Ectodermal cell (in vitro differentiated cells): ENCODE data around the gene KRTAP5-2.
"Not testable (repeated sequence)": the region's sequence is repeated elsewhere in the genome, so short reads cannot be mapped to it uniquely, and the experiment has no call there.

Experiments
- H3K27ac ChIP-seq: 2 replicates; pipeline ENCODE4 v1.7.0; 2013; ENCODE audit warnings: mild to moderate bottlenecking, low read depth, low read length; ENCODE audit not compliant: insufficient read depth, poor library complexity, severe bottlenecking
- H3K27me3 ChIP-seq: 2 replicates; pipeline ENCODE4 v1.7.0; 2013; ENCODE audit warnings: mild to moderate bottlenecking, low read length; ENCODE audit not compliant: insufficient read depth, control insufficient read depth, poor library complexity, severe bottlenecking
- H3K36me3 ChIP-seq: one replicate; pipeline ENCODE4 v1.7.0; 2013; ENCODE audit warnings: low read length; ENCODE audit not compliant: control insufficient read depth, insufficient read depth
- H3K4me1 ChIP-seq: one replicate; pipeline ENCODE4 v1.7.0; 2013; ENCODE audit warnings: low read length; ENCODE audit not compliant: control insufficient read depth, insufficient read depth
- H3K4me3 ChIP-seq: 2 replicates; pipeline ENCODE4 v1.7.0; 2013; ENCODE audit warnings: low read depth, low read length, control low read depth; ENCODE audit not compliant: insufficient read depth
- H3K9me3 ChIP-seq: 2 replicates; pipeline ENCODE4 v1.7.0; 2013; ENCODE audit warnings: mild to moderate bottlenecking, low read length, moderate library complexity; ENCODE audit not compliant: control insufficient read depth
- WGBS, 2 experiments: methylation state at CpG; one replicate each; pipeline ENCODE4 v1.1.7; 2013; ENCODE audit warnings: missing lambda C conversion rate in 2 of 2; 5-methylcytosine and 5-hydroxymethylcytosine counted together

KRTAP5-2 gene

DNA sequence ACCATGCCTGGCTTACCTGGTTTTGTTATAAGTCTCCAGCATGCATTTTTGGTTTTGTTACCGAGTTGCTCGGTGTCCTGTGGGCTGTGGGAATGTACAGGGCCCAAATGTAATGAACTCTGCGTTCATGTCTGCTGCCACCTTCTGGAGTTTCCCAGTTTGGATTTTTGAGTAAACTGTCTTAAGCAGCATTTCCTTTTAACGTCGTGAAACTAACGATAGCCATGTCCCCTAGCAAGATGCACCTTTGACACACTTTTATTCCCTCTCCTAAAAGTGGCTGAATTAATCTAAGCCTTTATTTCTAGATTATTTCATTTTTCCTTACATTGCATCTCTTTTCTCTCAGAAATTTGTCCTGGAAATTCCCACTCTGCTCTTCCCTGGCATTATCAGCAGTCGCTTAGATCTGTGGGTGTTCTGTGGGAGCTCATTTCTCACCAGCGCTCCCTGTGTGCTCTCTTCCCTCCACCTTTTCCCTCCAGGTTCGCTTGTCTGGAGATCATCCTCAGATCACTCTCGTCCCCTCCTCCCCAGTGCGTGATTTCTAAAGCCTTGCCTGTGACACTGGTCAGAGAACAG is 2.0 kb downstream of the KRTAP5-2 start:
- not testable (repeated sequence) for H3K27ac ChIP-seq, H3K36me3 ChIP-seq, H3K9me3 ChIP-seq, H3K4me3 ChIP-seq, H3K4me1 ChIP-seq
- H3K27me3 ChIP-seq, result peaks cover 15% of the 10 kb centered on the region
- WGBS, 2 experiments, result 69 to 70% methylated on average over 11 of the region's 11 CpGs

DNA sequence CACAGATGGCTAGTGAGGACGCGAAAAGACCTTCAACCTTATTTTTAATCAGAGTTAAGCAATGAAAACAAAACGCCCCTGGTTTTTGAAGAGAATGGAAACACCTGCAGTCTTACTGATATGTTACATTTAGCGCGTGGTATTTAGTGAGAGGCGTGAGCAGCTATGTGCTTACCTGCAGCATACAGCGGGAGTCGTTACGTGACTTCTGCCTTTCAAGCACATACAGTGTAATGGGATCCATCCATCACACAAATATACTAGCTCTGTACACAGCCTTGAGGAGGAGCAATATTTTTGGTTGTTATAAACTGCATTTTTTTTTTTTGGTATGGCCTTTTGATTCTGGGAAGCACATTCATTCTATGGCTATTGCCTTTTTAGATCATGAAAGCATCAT is 5.5 kb downstream of the KRTAP5-2 start:
- Histone ChIP-seq H3K36me3 (no peaks in the 10 kb centered on the region), H3K4me3 (no peak overlapping the region), H3K9me3 (no peaks in the 10 kb centered on the region), H3K27ac (no peak overlapping the region), H3K27me3 (peaks cover 15% of the 10 kb centered on the region), H3K4me1 (no peaks in the 10 kb centered on the region)
- WGBS, 2 experiments, result 90 to 91% methylated on average over 9 of the region's 9 CpGs

GRCh38 chr11:1589996-1590395 is 8.1 kb downstream of the KRTAP5-2 start:
- Histone ChIP-seq H3K4me1 (no peaks in the 10 kb centered on the region), H3K36me3 (no peaks in the 10 kb centered on the region), H3K27me3 (no peaks in the 10 kb centered on the region), H3K9me3 (no peaks in the 10 kb centered on the region), H3K4me3 (no peak overlapping the region), H3K27ac (no peak overlapping the region)
- WGBS, 2 experiments, result 90 to 91% methylated on average over 6 of the region's 6 CpGs

DNA sequence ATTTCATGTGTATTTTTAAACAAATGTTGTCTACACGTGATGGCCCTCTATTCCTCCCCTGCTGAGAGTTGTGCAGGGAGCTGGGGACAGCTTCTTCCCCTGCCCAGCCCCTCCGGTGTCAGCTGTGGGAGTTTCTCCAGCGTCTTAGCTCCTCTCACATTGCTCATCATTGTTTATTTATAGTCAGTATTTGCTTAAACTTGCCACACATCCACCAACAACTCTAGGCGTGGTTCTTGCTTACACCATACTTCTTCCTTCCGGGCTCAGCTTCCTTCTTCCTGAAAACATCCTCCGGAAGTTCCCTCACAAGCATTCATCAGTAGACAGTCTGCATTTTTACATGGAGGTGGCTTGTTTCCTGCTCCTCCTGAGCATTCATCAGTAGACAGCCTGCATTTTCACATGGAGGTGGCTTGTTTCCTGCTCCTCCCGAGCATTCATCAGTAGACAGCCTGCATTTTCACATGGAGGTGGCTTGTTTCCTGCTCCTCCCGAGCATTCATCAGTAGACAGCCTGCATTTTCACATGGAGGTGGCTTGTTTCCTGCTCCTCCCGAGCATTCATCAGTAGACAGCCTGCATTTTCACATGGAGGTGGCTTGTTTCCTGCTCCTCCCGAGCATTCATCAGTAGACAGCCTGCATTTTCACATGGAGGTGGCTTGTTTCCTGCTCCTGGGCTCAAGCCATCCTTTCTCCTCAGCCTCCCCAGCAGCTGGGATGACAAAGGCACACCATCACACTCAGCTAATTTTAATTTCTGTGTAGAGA is 8.7 kb downstream of the KRTAP5-2 start:
- H3K36me3 ChIP-seq, H3K9me3 ChIP-seq, H3K27ac ChIP-seq, H3K27me3 ChIP-seq, H3K4me1 ChIP-seq, H3K4me3 ChIP-seq: not testable (repeated sequence)
- WGBS, 2 experiments, result 70 to 78% methylated on average over 7 of the region's 10 CpGs

DNA sequence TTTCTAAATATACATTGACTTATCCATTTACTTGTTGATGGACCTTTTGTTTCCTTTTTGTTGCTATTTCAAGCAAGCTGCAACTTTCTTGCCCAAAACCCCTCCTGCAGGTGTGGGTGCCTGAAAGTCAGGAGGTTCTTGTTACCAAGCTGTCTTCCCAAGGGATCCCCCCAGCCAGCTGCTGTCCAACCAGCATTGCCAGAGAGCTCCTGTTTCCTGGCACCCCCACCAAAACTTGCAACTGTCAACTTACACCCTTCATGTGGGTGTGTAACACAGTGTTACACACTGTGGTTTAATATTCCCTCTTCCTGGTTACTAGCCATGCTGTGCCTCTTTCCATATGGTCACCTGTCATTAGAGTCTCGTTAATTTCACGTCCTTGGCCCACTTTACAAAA is 11.4 kb downstream of the KRTAP5-2 start:
- Histone ChIP-seq H3K4me3 (no peak overlapping the region), H3K27ac (no peak overlapping the region), H3K4me1 (no peaks in the 10 kb centered on the region), H3K27me3 (no peaks in the 10 kb centered on the region), H3K36me3 (no peaks in the 10 kb centered on the region), H3K9me3 (no peaks in the 10 kb centered on the region)
- WGBS, 2 experiments, result 90 to 100% methylated on average over 2 of the region's 2 CpGs

- not testable (repeated sequence) for H3K4me1 ChIP-seq, H3K36me3 ChIP-seq, H3K27me3 ChIP-seq, H3K9me3 ChIP-seq, H3K4me3 ChIP-seq, H3K27ac ChIP-seq
- 87 to 94% methylated on average over 8 to 9 of the region's 9 CpGs for WGBS, 2 experiments
These were observed 13.3 kb downstream of the KRTAP5-2 start, which contains the start of gene KRTAP5-1 for GRCh38 chr11:1584661-1585370. Gene KRTAP5-1, minus strand, starts transcription at chr11:1585283. Its CDS starts 34 bp downstream, at chr11:1585249.

- not testable (repeated sequence) for H3K4me1 ChIP-seq, H3K9me3 ChIP-seq, H3K36me3 ChIP-seq, H3K27ac ChIP-seq, H3K27me3 ChIP-seq, H3K4me3 ChIP-seq
- 94 to 100% methylated on average over 1 of the region's 2 CpGs for WGBS, 2 experiments
These were observed 15.2 kb downstream of the KRTAP5-2 start for GRCh38 chr11:1582909-1583308.

GRCh38 chr11:1581976-1582375 is 16.1 kb downstream of the KRTAP5-2 start:
- Histone ChIP-seq H3K27me3 (no peaks in the 10 kb centered on the region), H3K36me3 (no peaks in the 10 kb centered on the region), H3K27ac (no peak overlapping the region), H3K9me3 (no peaks in the 10 kb centered on the region), H3K4me1 (no peaks in the 10 kb centered on the region), H3K4me3 (no peak overlapping the region)
- WGBS, 2 experiments, result 87 to 88% methylated on average over 9 of the region's 9 CpGs

GRCh38 chr11:1576825-1577224 is 21.3 kb downstream of the KRTAP5-2 start:
- peaks cover 38% of the 10 kb centered on the region for H3K27me3 ChIP-seq

GRCh38 chr11:1575756-1576155 is 22.3 kb downstream of the KRTAP5-2 start:
- not testable (repeated sequence) for H3K9me3 ChIP-seq, H3K36me3 ChIP-seq, H3K27ac ChIP-seq, H3K4me3 ChIP-seq
- WGBS, 2 experiments, result 87 to 88% methylated on average over 16 of the region's 16 CpGs
- Histone ChIP-seq H3K4me1 (peaks cover 14% of the 10 kb centered on the region), H3K27me3 (peaks cover 47% of the 10 kb centered on the region)

More at GRCh38 chr11:1576825-1577224, 21.3 kb downstream of the KRTAP5-2 start:
- no peaks in the 10 kb centered on the region for H3K36me3 ChIP-seq
- H3K4me3 ChIP-seq, result no peak overlapping the region
- H3K27ac ChIP-seq, result no peak overlapping the region
- no peaks in the 10 kb centered on the region for H3K9me3 ChIP-seq
- WGBS, 2 experiments, result 91 to 97% methylated on average over 6 of the region's 6 CpGs
- H3K4me1 ChIP-seq, result peaks cover 14% of the 10 kb centered on the region
